Gastrocnemius medialis (tissue), 4 donors: ENCODE measurements around the gene SGSM2. TPM values are rescaled to one million over a fixed set of nuclear protein-coding genes. Genes with fewer than 3 reads are reported as not detected.

ENCODE experiments used
- ATAC-seq, 2 donors: fragments of 150-250 bp; one replicate each; pipeline ENCODE4 v1.9.1; 2016
- DNase-seq, 2 donors: peaks; one replicate each; pipeline ENCODE4 v3.0.0-alpha.2; 2019
- H3K27ac ChIP-seq, 4 donors: fragments of 200-600 bp; sonication (generic); 1 replicate in 1 of 4; 2 replicates in 3 of 4; pipeline ENCODE4 v1.5.1; 2016 to 2018; ENCODE audit warnings: mild to moderate bottlenecking in 2 of 4, moderate library complexity in 1 of 4
- H3K27me3 ChIP-seq, 3 donors: fragments of 200-600 bp; sonication (generic) in 2 of 3; 1 replicate in 1 of 3; 2 replicates in 2 of 3; pipeline versions ENCODE4 v1.5.1 to v1.6.0; 2016 to 2019; ENCODE audit warnings: mild to moderate bottlenecking in 1 of 3, moderate library complexity in 1 of 3
- H3K36me3 ChIP-seq, 2 donors: fragments of 200-600 bp; sonication (generic) in 1 of 2; one replicate each; pipeline ENCODE4 v1.5.1; 2017 to 2018
- H3K4me1 ChIP-seq, 2 donors: fragments of 200-600 bp; sonication (generic) in 1 of 2; one replicate each; pipeline ENCODE4 v1.5.1; 2016 to 2017; ENCODE audit warnings: mild to moderate bottlenecking in 2 of 2
- H3K4me3 ChIP-seq, 4 donors: fragments of 200-600 bp; sonication (generic) in 3 of 4; 1 replicate in 1 of 4; 2 replicates in 3 of 4; pipeline ENCODE4 v1.5.1; 2016 to 2019; ENCODE audit warnings: mild to moderate bottlenecking in 2 of 4
- H3K9me3 ChIP-seq, 3 donors: fragments of 200-600 bp; sonication (generic) in 2 of 3; 1 replicate in 1 of 3; 2 replicates in 2 of 3; pipeline ENCODE4 v1.5.1; 2016 to 2019
- POLR2A ChIP-seq, 2 donors: fragments of 450-650 bp; IDR thresholded peaks; one replicate each; pipeline ENCODE4 v1.6.1; 2017; ENCODE audit warnings: antibody characterized with exemption in 2 of 2, mild to moderate bottlenecking in 2 of 2, moderate library complexity in 2 of 2
- in situ Hi-C, 4 donors: fragments of 200-750 bp; cut with MboI; loops; one replicate each; pipeline versions ENCODE4 v1.15.0 to v1.8.0; 2017; ENCODE audit warnings: low sequenced_read_pairs in 4 of 4
- intact Hi-C: fragments of 100-400 bp; cut with DNase I; formaldehyde crosslinking; loops from one replicate; pipeline ENCODE4 v1.15.1; 2023; ENCODE audit warnings: low total_unique reads
- total RNA-seq, 4 donors: library from RNA; depleted of rRNA; stranded (reverse); fragments of >200 nt; gene quantifications; one replicate each; pipeline versions ENCODE4 v1.1.0 to v1.2.3, GENCODE V29; 2016
- TF ChIP-seq, protein P1 (sequence below), 5 experiments: fragments of 450-650 bp in 3 of 5; fragments of 200-600 bp in 2 of 5; sonication (generic) in 2 of 5; IDR thresholded peaks in 4 of 5; conservative IDR thresholded peaks in 1 of 5; 1 replicate in 4 of 5; 2 replicates in 1 of 5; pipeline ENCODE4 v1.5.1; 2016 to 2019; ENCODE audit warnings: antibody characterized with exemption in 5 of 5, mild to moderate bottlenecking in 3 of 5, moderate library complexity in 3 of 5

The SGSM2 gene
- total RNA-seq, 4 donors from 2014 or later, result 6.1 to 20.1 (median 9.6) TPM

DNA sequence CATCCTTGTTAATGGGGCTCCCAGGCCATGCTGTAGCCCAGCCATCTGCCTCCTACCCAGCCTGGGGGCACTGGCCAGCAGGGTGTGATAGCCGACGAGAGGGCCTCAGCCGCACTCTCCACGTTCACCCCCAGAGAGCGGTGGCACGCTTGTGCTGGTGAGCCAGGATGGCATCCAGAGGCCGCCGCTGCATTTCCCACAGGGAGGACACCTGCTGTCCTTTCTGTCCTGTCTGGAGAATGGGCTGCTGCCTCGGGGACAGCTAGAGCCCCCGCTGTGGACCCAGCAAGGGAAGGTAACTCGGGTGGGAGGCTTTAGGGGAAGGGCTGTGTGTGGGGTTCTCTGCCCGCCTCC, 27.4 kb downstream of the SGSM2 start:
- H3K27ac ChIP-seq, result peak overlapping the region; percentile 58 to 71 (median 64)
- peaks cover 19 to 21% of the 10 kb centered on the region in 2 donors for H3K4me1 ChIP-seq
- intact Hi-C loops (loop anchor here (1.0 to 10.0 kb wide), 2 partner anchors 17 to 50 kb away; no protein-coding TSS in a partner anchor), in situ Hi-C loops (no loop called here)
- ATAC-seq, result no peak
- no peak for TF ChIP-seq POLR2A (IDR thresholded peaks at IDR 0.05)
- no peaks in the 10 kb centered on the region for H3K9me3 ChIP-seq
- no peaks in the 10 kb centered on the region for H3K36me3 ChIP-seq
- no peak for DNase-seq
- H3K27me3 ChIP-seq, result no peaks in the 10 kb centered on the region
- no peak overlapping the region for H3K4me3 ChIP-seq

DNA sequence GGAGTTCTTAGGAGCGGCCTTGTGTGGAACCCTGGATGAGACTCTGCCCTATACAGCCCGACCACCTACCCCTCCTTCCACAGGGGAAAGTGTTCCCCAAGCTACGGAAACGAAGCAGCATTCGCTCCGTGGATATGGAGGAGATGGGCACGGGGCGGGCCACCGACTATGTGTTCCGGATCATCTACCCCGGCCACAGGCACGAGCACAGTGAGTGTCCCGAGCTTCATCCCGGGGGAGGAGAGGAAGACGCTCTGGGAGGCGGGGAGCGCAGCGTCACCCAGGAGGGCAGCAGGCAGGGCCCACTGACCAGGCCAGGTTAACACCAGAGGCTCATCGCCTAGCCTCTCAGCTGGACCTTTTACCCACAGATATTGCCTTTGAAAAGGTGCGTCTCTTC, 27.8 kb downstream of the SGSM2 start:
- TF ChIP-seq, protein P1, sequence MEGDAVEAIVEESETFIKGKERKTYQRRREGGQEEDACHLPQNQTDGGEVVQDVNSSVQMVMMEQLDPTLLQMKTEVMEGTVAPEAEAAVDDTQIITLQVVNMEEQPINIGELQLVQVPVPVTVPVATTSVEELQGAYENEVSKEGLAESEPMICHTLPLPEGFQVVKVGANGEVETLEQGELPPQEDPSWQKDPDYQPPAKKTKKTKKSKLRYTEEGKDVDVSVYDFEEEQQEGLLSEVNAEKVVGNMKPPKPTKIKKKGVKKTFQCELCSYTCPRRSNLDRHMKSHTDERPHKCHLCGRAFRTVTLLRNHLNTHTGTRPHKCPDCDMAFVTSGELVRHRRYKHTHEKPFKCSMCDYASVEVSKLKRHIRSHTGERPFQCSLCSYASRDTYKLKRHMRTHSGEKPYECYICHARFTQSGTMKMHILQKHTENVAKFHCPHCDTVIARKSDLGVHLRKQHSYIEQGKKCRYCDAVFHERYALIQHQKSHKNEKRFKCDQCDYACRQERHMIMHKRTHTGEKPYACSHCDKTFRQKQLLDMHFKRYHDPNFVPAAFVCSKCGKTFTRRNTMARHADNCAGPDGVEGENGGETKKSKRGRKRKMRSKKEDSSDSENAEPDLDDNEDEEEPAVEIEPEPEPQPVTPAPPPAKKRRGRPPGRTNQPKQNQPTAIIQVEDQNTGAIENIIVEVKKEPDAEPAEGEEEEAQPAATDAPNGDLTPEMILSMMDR (IDR thresholded peaks at IDR 0.05 in 4 of 5, conservative IDR thresholded peaks at IDR 0.05 in 1 of 5), result no peak
- TF ChIP-seq POLR2A (IDR thresholded peaks at IDR 0.05), result no peak
- Histone ChIP-seq H3K27ac (peak overlapping the region in 1 of 4 donors; percentile 71), H3K4me1 (peaks cover 19 to 21% of the 10 kb centered on the region in 2 donors), H3K36me3 (no peaks in the 10 kb centered on the region), H3K9me3 (no peaks in the 10 kb centered on the region), H3K27me3 (no peaks in the 10 kb centered on the region), H3K4me3 (no peak overlapping the region)
- no peak for ATAC-seq
- in situ Hi-C loops, result no loop called here
- intact Hi-C loops, result loop anchor here (10.0 kb wide), 1 partner anchor 50 kb away; no protein-coding TSS in a partner anchor
- no peak for DNase-seq

DNA sequence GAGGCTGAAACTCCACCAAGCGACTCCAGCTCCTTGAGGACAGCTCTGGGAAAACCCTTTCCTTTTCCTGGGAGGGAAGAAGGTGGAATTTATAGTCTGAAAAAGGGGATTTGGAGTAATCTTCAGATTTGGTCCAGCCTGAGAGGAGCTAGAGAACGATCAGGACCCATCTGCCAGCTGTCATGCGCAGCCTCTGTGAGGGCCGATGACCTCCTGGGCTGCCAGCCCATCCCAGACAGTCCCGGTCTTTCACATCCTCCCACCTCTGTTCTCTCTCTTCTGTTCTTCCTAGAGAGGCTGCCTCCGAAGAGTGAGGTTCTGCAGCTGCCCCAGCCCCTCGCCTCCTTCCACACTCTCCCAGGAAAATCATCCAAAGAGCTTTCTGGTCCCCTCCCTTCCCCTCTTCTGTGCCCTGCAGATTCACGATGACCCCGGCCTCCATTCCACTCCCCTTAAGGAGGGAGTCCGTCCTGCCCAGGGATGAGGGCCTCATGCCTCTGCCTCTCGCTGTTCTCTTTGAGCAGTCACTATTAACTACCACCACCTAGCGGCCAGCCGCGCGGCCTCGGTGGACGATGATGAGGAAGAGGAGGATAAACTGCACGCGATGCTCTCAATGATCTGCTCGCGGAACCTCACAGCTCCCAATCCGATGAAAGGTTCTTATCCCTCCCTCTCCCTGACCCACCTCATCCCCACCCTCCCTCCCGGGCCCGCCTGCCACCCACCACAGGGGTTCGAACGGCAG, 29.6 kb downstream of the SGSM2 start:
- DNase-seq (no peak), ATAC-seq (no peak)
- no peak overlapping the region for H3K4me3 ChIP-seq
- peaks cover 19 to 21% of the 10 kb centered on the region in 2 donors for H3K4me1 ChIP-seq
- intact Hi-C loops (loop anchor here (10.0 kb wide), 1 partner anchor 48 kb away; no protein-coding TSS in a partner anchor), in situ Hi-C loops (no loop called here)
- no peak for TF ChIP-seq POLR2A (IDR thresholded peaks at IDR 0.05)
- TF ChIP-seq, protein P1 (IDR thresholded peaks at IDR 0.05 in 4 of 5, conservative IDR thresholded peaks at IDR 0.05 in 1 of 5), result no peak
- H3K36me3 ChIP-seq, result peaks cover 0 to 5% of the 10 kb centered on the region in 2 donors
- no peaks in the 10 kb centered on the region for H3K9me3 ChIP-seq
- no peaks in the 10 kb centered on the region for H3K27me3 ChIP-seq
- H3K27ac ChIP-seq, result no peak overlapping the region

DNA sequence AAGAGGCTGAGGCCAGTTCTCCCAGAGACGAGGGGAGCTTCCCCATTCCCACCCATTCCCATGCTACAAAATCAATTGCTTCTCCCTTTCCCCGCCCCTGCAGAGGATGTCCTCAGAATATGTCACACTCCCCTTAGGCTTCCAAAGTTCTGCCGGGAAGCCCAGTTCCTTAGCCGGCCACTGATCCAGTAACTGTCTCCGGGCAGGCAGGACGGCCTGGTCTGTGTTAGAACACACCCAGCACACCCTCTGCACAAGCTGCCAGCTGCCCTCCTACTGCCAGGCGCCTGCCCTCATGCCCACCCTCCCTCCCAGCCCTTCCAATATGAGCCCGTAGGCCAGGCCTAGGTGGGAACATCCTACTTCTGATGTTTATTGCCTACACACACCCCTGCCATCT, 31.1 kb downstream of the SGSM2 start:
- intact Hi-C loops, result loop anchor here (10.0 kb wide), 1 partner anchor 46 kb away; no protein-coding TSS in a partner anchor
- in situ Hi-C loops, result no loop called here
- Histone ChIP-seq H3K36me3 (peaks cover 0 to 12% of the 10 kb centered on the region in 2 donors), H3K27ac (no peak overlapping the region), H3K9me3 (no peaks in the 10 kb centered on the region), H3K4me1 (peaks cover 15 to 19% of the 10 kb centered on the region in 2 donors), H3K27me3 (no peaks in the 10 kb centered on the region), H3K4me3 (no peak overlapping the region)
- TF ChIP-seq POLR2A (IDR thresholded peaks at IDR 0.05), result no peak
- TF ChIP-seq, protein P1 (IDR thresholded peaks at IDR 0.05 in 4 of 5, conservative IDR thresholded peaks at IDR 0.05 in 1 of 5), result no peak
- ATAC-seq (no peak), DNase-seq (no peak)

DNA sequence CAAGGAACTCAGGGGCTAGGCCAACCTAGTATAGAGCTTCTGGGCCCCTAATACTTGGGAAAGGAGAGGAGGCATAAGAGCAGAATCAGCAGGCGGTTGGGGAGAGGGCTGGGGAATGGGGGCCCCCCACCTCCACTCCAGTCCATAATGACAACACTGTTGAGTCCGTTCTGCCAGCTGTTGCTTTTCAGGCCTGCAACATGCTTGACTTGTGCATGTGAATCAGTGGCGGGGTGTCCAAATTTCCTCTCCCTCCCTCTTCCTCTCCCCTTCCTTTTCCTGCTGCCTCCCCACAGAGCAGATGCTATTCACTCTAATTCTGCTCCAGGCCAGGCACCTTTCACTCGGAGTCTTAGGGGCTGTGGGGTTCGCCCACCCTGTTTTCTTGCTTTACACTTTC, 31.7 kb downstream of the SGSM2 start:
- H3K27ac ChIP-seq, result no peak overlapping the region
- DNase-seq (no peak), ATAC-seq (no peak)
- no peak overlapping the region for H3K4me3 ChIP-seq
- TF ChIP-seq, protein P1 (IDR thresholded peaks at IDR 0.05 in 4 of 5, conservative IDR thresholded peaks at IDR 0.05 in 1 of 5), result no peak
- no peak for TF ChIP-seq POLR2A (IDR thresholded peaks at IDR 0.05)
- H3K9me3 ChIP-seq, result no peaks in the 10 kb centered on the region
- in situ Hi-C loops (no loop called here), intact Hi-C loops (loop anchor here (10.0 kb wide), 1 partner anchor 46 kb away; no protein-coding TSS in a partner anchor)
- no peaks in the 10 kb centered on the region for H3K27me3 ChIP-seq
- H3K4me1 ChIP-seq, result peaks cover 9 to 12% of the 10 kb centered on the region in 2 donors
- H3K36me3 ChIP-seq, result peaks cover 0 to 16% of the 10 kb centered on the region in 2 donors
